Calu3 (cell line): Measurements from ENCODE around the gene RCOR3. TPM values are rescaled to one million over a fixed set of nuclear protein-coding genes. Genes with fewer than 3 reads are reported as not detected.
"Not testable (repeated sequence)": the region's sequence is repeated elsewhere in the genome, so short reads cannot be mapped to it uniquely, and the experiment has no call there.

Experiments
- BruUV-seq: library from RNA; stranded (reverse); fragments of 400-500 nt; replicated peaks from 2 replicates; lab custom pipeline; 2021; lab: Mats Ljungman, UMichigan
- CTCF ChIA-PET: fragments of 300-600 bp; sonication (Branson Sonifier 250); formaldehyde crosslinking; loops from one replicate; lab custom pipeline; 2022; ENCODE audit warnings: antibody characterized with exemption; lab: Charles Lee
- DNase-seq: peaks from one replicate; pipeline ENCODE4 v3.0.0; 2022
- H3K27ac Mint-ChIP-seq: one replicate; pipeline ENCODE4 v1.8.0; 2022; ENCODE audit warnings: mixed read lengths; ENCODE audit not compliant: unreplicated experiment
- H3K27me3 Mint-ChIP-seq: one replicate; pipeline ENCODE4 v1.8.0; 2022; ENCODE audit warnings: mixed read lengths; ENCODE audit not compliant: unreplicated experiment
- H3K36me3 Mint-ChIP-seq: one replicate; pipeline ENCODE4 v1.8.0; 2022; ENCODE audit warnings: mild to moderate bottlenecking, moderate library complexity, mixed read lengths; ENCODE audit not compliant: insufficient read depth, unreplicated experiment
- H3K4me1 Mint-ChIP-seq: one replicate; pipeline ENCODE4 v1.8.0; 2022; ENCODE audit warnings: mild to moderate bottlenecking, low read depth, mixed read lengths; ENCODE audit not compliant: unreplicated experiment
- H3K4me3 Mint-ChIP-seq: one replicate; pipeline ENCODE4 v1.8.0; 2022; ENCODE audit warnings: mild to moderate bottlenecking, low read depth, moderate library complexity, mixed read lengths; ENCODE audit not compliant: unreplicated experiment
- H3K9me3 Mint-ChIP-seq: one replicate; pipeline ENCODE4 v1.8.0; 2022; ENCODE audit warnings: low read depth, mixed read lengths; ENCODE audit not compliant: unreplicated experiment
- CTCF ChIP-seq: fragments of 200-600 bp; IDR thresholded peaks from one replicate; pipeline ENCODE4 v1.8.0; 2022; ENCODE audit warnings: antibody characterized with exemption; ENCODE audit not compliant: unreplicated experiment
- intact Hi-C: fragments of 100-400 bp; cut with micrococcal nuclease; formaldehyde crosslinking; loops from one replicate; pipeline ENCODE4 v1.10.0; 2022; ENCODE audit not compliant: unreplicated experiment
- total RNA-seq: library from RNA; stranded (reverse); gene quantifications from 2 replicates; pipeline ENCODE4 v1.2.3, GENCODE V29; 2022

The RCOR3 gene
- total RNA-seq, 1 experiment from 2014 or later: 54.1 TPM

- DNase-seq: peak; percentile 81
Measured at GRCh38 chr1:211260141-211261107, 1.3 kb downstream of the RCOR3 start.

GRCh38 chr1:211261229-211261628, 2.1 kb downstream of the RCOR3 start:
- no peaks in the 10 kb centered on the region for H3K9me3 Mint-ChIP-seq
- peak overlapping the region; percentile 70 for H3K4me3 Mint-ChIP-seq
- no peak for TF ChIP-seq CTCF
- peak overlapping the region; percentile 80 for H3K27ac Mint-ChIP-seq
- peaks cover 18% of the 10 kb centered on the region for H3K4me1 Mint-ChIP-seq
- intact Hi-C loops: loop anchor here (5.0 kb wide), 2 partner anchors 36 to 124 kb away; no protein-coding TSS in a partner anchor
- TSS peak; percentile 34 for BruUV-seq
- H3K36me3 Mint-ChIP-seq: peaks cover 51% of the 10 kb centered on the region
- DNase-seq: no peak
- H3K27me3 Mint-ChIP-seq: no peaks in the 10 kb centered on the region
- CTCF ChIA-PET: interaction anchor here (0.6 to 1.2 kb wide), 3 partner anchors 29 to 932 kb away, joined by 3 to 5 read pairs (median 4); no protein-coding TSS in a partner anchor

More at GRCh38 chr1:211260141-211261107, 1.3 kb downstream of the RCOR3 start:
- intact Hi-C loops: loop anchor here (5.0 kb wide), 2 partner anchors 37 to 123 kb away; no protein-coding TSS in a partner anchor
- no peaks in the 10 kb centered on the region for H3K27me3 Mint-ChIP-seq
- BruUV-seq: no TSS peak
- H3K4me1 Mint-ChIP-seq: peaks cover 18% of the 10 kb centered on the region
- peak overlapping the region; percentile 70 for H3K4me3 Mint-ChIP-seq
- H3K9me3 Mint-ChIP-seq: no peaks in the 10 kb centered on the region
- H3K36me3 Mint-ChIP-seq: peaks cover 51% of the 10 kb centered on the region
- CTCF ChIA-PET: interaction anchor here (0.6 to 1.2 kb wide), 8 partner anchors 21 to 1400 kb away, joined by 3 to 5 read pairs (median 4); no protein-coding TSS in a partner anchor
- H3K27ac Mint-ChIP-seq: peak overlapping the region; percentile 80
- TF ChIP-seq CTCF: no peak

- peaks cover 53% of the 10 kb centered on the region for H3K36me3 Mint-ChIP-seq
- intact Hi-C loops: loop anchor here (5.0 kb wide), 2 partner anchors 34 to 126 kb away; no protein-coding TSS in a partner anchor
- not testable (repeated sequence) for H3K4me3 Mint-ChIP-seq, BruUV-seq, H3K27ac Mint-ChIP-seq, H3K4me1 Mint-ChIP-seq, H3K27me3 Mint-ChIP-seq, DNase-seq, H3K9me3 Mint-ChIP-seq
- CTCF ChIA-PET: interaction anchor here (0.6 to 1.3 kb wide), 2 partner anchors 19 to 1621 kb away, joined by 3 read pairs; no protein-coding TSS in a partner anchor
Measured at GRCh38 chr1:211263022-211263421, 3.9 kb downstream of the RCOR3 start.

- no peak for TF ChIP-seq CTCF
- intact Hi-C loops: no loop called here
- Mint-ChIP-seq H3K4me3 (no peak overlapping the region), H3K36me3 (peaks cover 21% of the 10 kb centered on the region), H3K4me1 (no peaks in the 10 kb centered on the region), H3K27ac (no peak overlapping the region), H3K27me3 (no peaks in the 10 kb centered on the region), H3K9me3 (no peaks in the 10 kb centered on the region)
- no peak for DNase-seq
- no TSS peak for BruUV-seq
- CTCF ChIA-PET: no interaction called here
Measured at GRCh38 chr1:211267204-211267857, 8.2 kb downstream of the RCOR3 start.
